ENCODE data around the gene RAB8B. TPM values are rescaled to one million over a fixed set of nuclear protein-coding genes. Genes with fewer than 3 reads are reported as not detected.

RAB8B gene
- total RNA-seq, 1 experiment from 2014 or later: 18.2 TPM

DNA sequence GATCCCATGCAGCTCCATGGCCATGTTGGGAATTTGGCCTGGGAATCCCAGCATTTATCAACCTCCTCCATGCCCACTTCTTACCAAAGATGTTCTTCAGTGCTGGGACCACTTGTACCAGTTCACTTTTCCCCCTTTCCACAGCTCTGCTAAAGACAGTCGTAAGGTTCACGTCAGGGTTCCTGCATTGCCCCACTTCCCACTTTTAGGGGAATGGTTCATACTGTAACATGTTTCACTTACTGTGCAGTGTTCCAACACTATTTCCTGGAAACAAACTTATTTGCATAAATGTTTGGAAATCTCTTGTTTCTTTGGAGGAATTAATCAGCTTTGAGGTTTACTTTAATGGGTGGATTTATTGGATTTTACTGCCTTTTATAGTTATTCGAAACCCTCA, 105.0 kb downstream of the RAB8B start:
- no peak overlapping the region for H3K27ac Mint-ChIP-seq (ENCODE audit: unreplicated experiment)
- H3K4me3 ChIP-seq (ENCODE audit: low read depth, low read length): no peak overlapping the region
- CTCF ChIA-PET: no interaction called here
- no peaks in the 10 kb centered on the region for H3K27me3 Mint-ChIP-seq (ENCODE audit: insufficient read depth, unreplicated experiment)
- no peaks in the 10 kb centered on the region for H3K27me3 ChIP-seq (replicated peaks; ENCODE audit: control insufficient read depth, insufficient read depth, low read length)
- H3K4me1 ChIP-seq: no peaks in the 10 kb centered on the region
- no TSS peak for BruUV-seq (replicated peaks)
- no peaks in the 10 kb centered on the region; the same call in 1 of the 2 replicates for H3K36me3 ChIP-seq (ENCODE audit: control insufficient read depth, insufficient read depth, low read length)
- H3K4me3 Mint-ChIP-seq (ENCODE audit: unreplicated experiment): no peak overlapping the region
- DNase-seq: no peak
- POLR2A ChIA-PET: no interaction called here
- no peaks in the 10 kb centered on the region for H3K9me3 ChIP-seq
- H3K4me1 Mint-ChIP-seq (ENCODE audit: low read depth, unreplicated experiment): no peaks in the 10 kb centered on the region
- intact Hi-C loops (cut with micrococcal nuclease; ENCODE audit: unreplicated experiment): no loop called here
- H3K9me3 Mint-ChIP-seq (ENCODE audit: unreplicated experiment): no peaks in the 10 kb centered on the region
- TF ChIP-seq, protein P1, sequence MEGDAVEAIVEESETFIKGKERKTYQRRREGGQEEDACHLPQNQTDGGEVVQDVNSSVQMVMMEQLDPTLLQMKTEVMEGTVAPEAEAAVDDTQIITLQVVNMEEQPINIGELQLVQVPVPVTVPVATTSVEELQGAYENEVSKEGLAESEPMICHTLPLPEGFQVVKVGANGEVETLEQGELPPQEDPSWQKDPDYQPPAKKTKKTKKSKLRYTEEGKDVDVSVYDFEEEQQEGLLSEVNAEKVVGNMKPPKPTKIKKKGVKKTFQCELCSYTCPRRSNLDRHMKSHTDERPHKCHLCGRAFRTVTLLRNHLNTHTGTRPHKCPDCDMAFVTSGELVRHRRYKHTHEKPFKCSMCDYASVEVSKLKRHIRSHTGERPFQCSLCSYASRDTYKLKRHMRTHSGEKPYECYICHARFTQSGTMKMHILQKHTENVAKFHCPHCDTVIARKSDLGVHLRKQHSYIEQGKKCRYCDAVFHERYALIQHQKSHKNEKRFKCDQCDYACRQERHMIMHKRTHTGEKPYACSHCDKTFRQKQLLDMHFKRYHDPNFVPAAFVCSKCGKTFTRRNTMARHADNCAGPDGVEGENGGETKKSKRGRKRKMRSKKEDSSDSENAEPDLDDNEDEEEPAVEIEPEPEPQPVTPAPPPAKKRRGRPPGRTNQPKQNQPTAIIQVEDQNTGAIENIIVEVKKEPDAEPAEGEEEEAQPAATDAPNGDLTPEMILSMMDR (IDR thresholded peaks at IDR 0.05; ENCODE audit: insufficient read depth in 1 of 2, low read depth in 1 of 2, low read length in 1 of 2, severe bottlenecking in 1 of 2, unreplicated experiment in 1 of 2): no peak
- no peaks in the 10 kb centered on the region for H3K36me3 Mint-ChIP-seq (ENCODE audit: insufficient read depth, unreplicated experiment)

DNA sequence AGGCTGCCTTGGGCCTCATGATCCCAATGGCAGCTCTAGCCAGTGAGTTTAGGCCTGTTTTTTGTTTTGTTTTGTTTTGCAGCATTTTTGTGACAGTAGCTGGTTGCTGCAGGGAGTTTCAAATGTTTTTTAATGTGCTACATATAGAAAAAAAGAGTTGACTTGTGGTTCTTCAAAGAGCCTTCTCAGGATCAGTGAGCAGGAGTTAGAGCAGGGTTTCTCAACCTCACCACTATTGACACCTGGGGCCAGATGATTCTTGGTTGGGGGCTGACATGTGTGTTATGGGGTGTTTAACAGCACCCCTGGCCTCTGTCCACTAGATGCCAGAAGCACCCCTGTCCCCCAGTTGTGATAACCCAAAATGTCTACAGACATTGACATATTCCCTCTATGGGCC, 105.9 kb downstream of the RAB8B start:
- H3K9me3 Mint-ChIP-seq (ENCODE audit: unreplicated experiment): no peaks in the 10 kb centered on the region
- no peaks in the 10 kb centered on the region for H3K4me1 Mint-ChIP-seq (ENCODE audit: low read depth, unreplicated experiment)
- DNase-seq: no peak
- Histone ChIP-seq H3K9me3 (no peaks in the 10 kb centered on the region), H3K27me3 (replicated peaks; ENCODE audit: control insufficient read depth, insufficient read depth, low read length) (no peaks in the 10 kb centered on the region), H3K4me3 (ENCODE audit: low read depth, low read length) (no peak overlapping the region), H3K4me1 (no peaks in the 10 kb centered on the region), H3K36me3 (ENCODE audit: control insufficient read depth, insufficient read depth, low read length) (no peaks in the 10 kb centered on the region; the same call in 1 of the 2 replicates)
- TF ChIP-seq, protein P1 (IDR thresholded peaks at IDR 0.05; ENCODE audit: insufficient read depth in 1 of 2, low read depth in 1 of 2, low read length in 1 of 2, severe bottlenecking in 1 of 2, unreplicated experiment in 1 of 2): no peak
- ChIA-PET CTCF (interaction anchor here (0.8 kb wide), 1 partner anchor 108 kb away, joined by 3 read pairs; no protein-coding TSS in a partner anchor), POLR2A (no interaction called here)
- no peaks in the 10 kb centered on the region for H3K36me3 Mint-ChIP-seq (ENCODE audit: insufficient read depth, unreplicated experiment)
- H3K27ac Mint-ChIP-seq (ENCODE audit: unreplicated experiment): no peak overlapping the region
- BruUV-seq (replicated peaks): no TSS peak
- intact Hi-C loops (cut with micrococcal nuclease; ENCODE audit: unreplicated experiment): no loop called here
- no peaks in the 10 kb centered on the region for H3K27me3 Mint-ChIP-seq (ENCODE audit: insufficient read depth, unreplicated experiment)
- no peak overlapping the region for H3K4me3 Mint-ChIP-seq (ENCODE audit: unreplicated experiment)

DNA sequence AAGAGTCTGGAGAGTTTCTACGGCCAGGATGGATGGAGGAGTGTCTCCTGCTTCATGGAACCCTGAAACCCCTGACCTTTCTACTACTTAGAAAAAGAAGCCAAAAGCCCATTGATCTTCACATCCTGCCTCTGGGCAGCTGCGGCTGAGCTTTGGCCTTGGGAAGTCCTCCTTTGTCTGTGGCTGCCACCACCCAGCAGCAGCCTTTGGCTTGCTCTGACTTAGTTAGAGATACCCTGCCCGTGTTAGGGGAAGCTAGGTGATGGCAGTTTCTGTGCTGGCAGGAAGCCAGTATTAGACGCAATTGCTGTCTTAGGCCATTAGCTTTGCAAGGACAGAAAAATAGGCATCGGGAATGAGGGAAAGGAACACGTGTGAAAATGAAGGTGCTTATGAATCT, 106.8 kb downstream of the RAB8B start:
- Histone ChIP-seq H3K4me1 (no peaks in the 10 kb centered on the region), H3K36me3 (ENCODE audit: control insufficient read depth, insufficient read depth, low read length) (no peaks in the 10 kb centered on the region; the same call in 1 of the 2 replicates), H3K4me3 (ENCODE audit: low read depth, low read length) (no peak overlapping the region), H3K9me3 (no peaks in the 10 kb centered on the region), H3K27me3 (replicated peaks; ENCODE audit: control insufficient read depth, insufficient read depth, low read length) (no peaks in the 10 kb centered on the region)
- Mint-ChIP-seq H3K27ac (ENCODE audit: unreplicated experiment) (no peak overlapping the region), H3K27me3 (ENCODE audit: insufficient read depth, unreplicated experiment) (no peaks in the 10 kb centered on the region), H3K36me3 (ENCODE audit: insufficient read depth, unreplicated experiment) (no peaks in the 10 kb centered on the region), H3K9me3 (ENCODE audit: unreplicated experiment) (no peaks in the 10 kb centered on the region), H3K4me1 (ENCODE audit: low read depth, unreplicated experiment) (no peaks in the 10 kb centered on the region), H3K4me3 (ENCODE audit: unreplicated experiment) (no peak overlapping the region)
- no TSS peak for BruUV-seq (replicated peaks)
- no peak for DNase-seq
- intact Hi-C loops (cut with micrococcal nuclease; ENCODE audit: unreplicated experiment): no loop called here
- TF ChIP-seq, protein P1 (IDR thresholded peaks at IDR 0.05; ENCODE audit: insufficient read depth in 1 of 2, low read depth in 1 of 2, low read length in 1 of 2, severe bottlenecking in 1 of 2, unreplicated experiment in 1 of 2): no peak
- CTCF ChIA-PET: interaction anchor here (0.7 to 0.8 kb wide), 2 partner anchors 107 to 421 kb away, joined by 3 to 4 read pairs; no protein-coding TSS in a partner anchor
- POLR2A ChIA-PET: no interaction called here
